ENCODE data around the gene SNHG17.
"Not testable (repeated sequence)": the region's sequence is repeated elsewhere in the genome, so short reads cannot be mapped to it uniquely, and the experiment has no call there.

Gene SNHG17

GRCh38 chr20:38434770-38435554, at the start of gene SNHG17:
Gene SNHG17, minus strand, starts transcription at chr20:38435328.
- peak; percentile 89 for DNase-seq

GRCh38 chr20:38479596-38479995, 44.5 kb upstream of the SNHG17 start:
- no peak for DNase-seq

- DNase-seq, result no peak
Measured at GRCh38 chr20:38477747-38478146, 42.6 kb upstream of the SNHG17 start.

GRCh38 chr20:38473367-38473795, 38.3 kb upstream of the SNHG17 start:
- DNase-seq, result peak; percentile 57

- DNase-seq, result peak; percentile 99
Measured at GRCh38 chr20:38472513-38473366, 37.6 kb upstream of the SNHG17 start, which contains the start of gene RALGAPB. Gene RALGAPB, plus strand, starts transcription at chr20:38472843. Its CDS starts 15,590 bp downstream, at chr20:38488433.

GRCh38 chr20:38471987-38472512, 36.9 kb upstream of the SNHG17 start:
- no peak for DNase-seq

GRCh38 chr20:38471245-38471644, 36.1 kb upstream of the SNHG17 start:
- no peak for DNase-seq

GRCh38 chr20:38466983-38467382, 31.9 kb upstream of the SNHG17 start:
- DNase-seq, result no peak

GRCh38 chr20:38466171-38466570, 31.0 kb upstream of the SNHG17 start:
- no peak for DNase-seq

GRCh38 chr20:38461569-38461968, 26.4 kb upstream of the SNHG17 start:
- DNase-seq, result not testable (repeated sequence)

- not testable (repeated sequence) for DNase-seq
Measured at GRCh38 chr20:38461167-38461566, 26.0 kb upstream of the SNHG17 start.

- DNase-seq, result not testable (repeated sequence)
Measured at GRCh38 chr20:38460631-38461030, 25.5 kb upstream of the SNHG17 start.

GRCh38 chr20:38460040-38460623, 25.0 kb upstream of the SNHG17 start:
- DNase-seq, result peak; percentile 54

GRCh38 chr20:38458314-38458713, 23.2 kb upstream of the SNHG17 start:
- no peak for DNase-seq

- DNase-seq, result no peak
Measured at GRCh38 chr20:38454556-38455473, 19.7 kb upstream of the SNHG17 start.

GRCh38 chr20:38453941-38454340, 18.8 kb upstream of the SNHG17 start:
- DNase-seq, result no peak

- DNase-seq, result no peak
Measured at GRCh38 chr20:38452880-38453624, 17.9 kb upstream of the SNHG17 start.

- DNase-seq, result no peak
Measured at GRCh38 chr20:38450412-38450975, 15.4 kb upstream of the SNHG17 start.

GRCh38 chr20:38449046-38449445, 13.9 kb upstream of the SNHG17 start:
- no peak for DNase-seq

- no peak for DNase-seq
Measured at GRCh38 chr20:38447931-38448675, 13.0 kb upstream of the SNHG17 start.

All from NCI-H1105 (cell line).